MM.1S (cell line): ENCODE measurements around the gene NAA10.

Experiments
- EZH2 ChIP-seq: fragments of 300-600 bp; sonication (generic); optimal IDR thresholded peaks from 2 replicates; pipeline ENCODE3; 2017; ENCODE audit warnings: low read depth, mild to moderate bottlenecking, antibody characterized with exemption, low read length, mixed read lengths
- TF ChIP-seq, protein P1 (sequence below): fragments of 300-600 bp; sonication (generic); IDR thresholded peaks from 2 replicates; pipeline ENCODE4 v1.5.1; 2016; ENCODE audit warnings: antibody characterized with exemption, low read length, mixed read lengths

DNA sequence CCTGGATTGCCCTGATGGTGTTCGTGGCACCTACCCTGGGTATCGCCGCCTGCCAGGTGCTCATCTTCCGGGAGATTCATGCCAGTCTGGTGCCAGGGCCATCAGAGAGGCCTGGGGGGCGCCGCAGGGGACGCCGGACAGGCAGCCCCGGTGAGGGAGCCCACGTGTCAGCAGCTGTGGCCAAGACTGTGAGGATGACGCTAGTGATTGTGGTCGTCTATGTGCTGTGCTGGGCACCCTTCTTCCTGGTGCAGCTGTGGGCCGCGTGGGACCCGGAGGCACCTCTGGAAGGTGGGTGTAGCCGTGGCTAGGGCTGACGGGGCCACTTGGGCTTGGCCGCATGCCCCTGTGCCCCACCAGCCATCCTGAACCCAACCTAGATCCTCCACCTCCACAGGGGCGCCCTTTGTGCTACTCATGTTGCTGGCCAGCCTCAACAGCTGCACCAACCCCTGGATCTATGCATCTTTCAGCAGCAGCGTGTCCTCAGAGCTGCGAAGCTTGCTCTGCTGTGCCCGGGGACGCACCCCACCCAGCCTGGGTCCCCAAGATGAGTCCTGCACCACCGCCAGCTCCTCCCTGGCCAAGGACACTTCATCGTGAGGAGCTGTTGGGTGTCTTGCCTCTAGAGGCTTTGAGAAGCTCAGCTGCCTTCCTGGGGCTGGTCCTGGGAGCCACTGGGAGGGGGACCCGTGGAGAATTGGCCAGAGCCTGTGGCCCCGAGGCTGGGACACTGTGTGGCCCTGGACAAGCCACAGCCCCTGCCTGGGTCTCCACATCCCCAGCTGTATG is 28.5 kb downstream of the NAA10 start:
- TF ChIP-seq EZH2 = no peak
- TF ChIP-seq, protein P1, sequence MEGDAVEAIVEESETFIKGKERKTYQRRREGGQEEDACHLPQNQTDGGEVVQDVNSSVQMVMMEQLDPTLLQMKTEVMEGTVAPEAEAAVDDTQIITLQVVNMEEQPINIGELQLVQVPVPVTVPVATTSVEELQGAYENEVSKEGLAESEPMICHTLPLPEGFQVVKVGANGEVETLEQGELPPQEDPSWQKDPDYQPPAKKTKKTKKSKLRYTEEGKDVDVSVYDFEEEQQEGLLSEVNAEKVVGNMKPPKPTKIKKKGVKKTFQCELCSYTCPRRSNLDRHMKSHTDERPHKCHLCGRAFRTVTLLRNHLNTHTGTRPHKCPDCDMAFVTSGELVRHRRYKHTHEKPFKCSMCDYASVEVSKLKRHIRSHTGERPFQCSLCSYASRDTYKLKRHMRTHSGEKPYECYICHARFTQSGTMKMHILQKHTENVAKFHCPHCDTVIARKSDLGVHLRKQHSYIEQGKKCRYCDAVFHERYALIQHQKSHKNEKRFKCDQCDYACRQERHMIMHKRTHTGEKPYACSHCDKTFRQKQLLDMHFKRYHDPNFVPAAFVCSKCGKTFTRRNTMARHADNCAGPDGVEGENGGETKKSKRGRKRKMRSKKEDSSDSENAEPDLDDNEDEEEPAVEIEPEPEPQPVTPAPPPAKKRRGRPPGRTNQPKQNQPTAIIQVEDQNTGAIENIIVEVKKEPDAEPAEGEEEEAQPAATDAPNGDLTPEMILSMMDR = no peak
